H1 (cell line): ENCODE measurements around the gene BBC3. TPM values are rescaled to one million over a fixed set of nuclear protein-coding genes. Genes with fewer than 3 reads are reported as not detected.

ENCODE experiments used
- ASH2L ChIP-seq: fragments of 200-600, 300-600 bp; sonication (generic); IDR thresholded peaks from one replicate; pipeline ENCODE4 v1.7.1; 2017; ENCODE audit warnings: low read length
- CBX5 ChIP-seq: fragments of 300-800, 300-1000 bp; sonication (generic); IDR thresholded peaks from 2 replicates; pipeline ENCODE4 v1.7.1; 2016; ENCODE audit warnings: antibody characterized with exemption, low read length, low read depth
- CHD1 ChIP-seq: IDR thresholded peaks from 2 replicates; pipeline ENCODE4 v1.6.1; 2012; ENCODE audit warnings: low read depth, low read length, improper control_type of control experiment
- CHD2 ChIP-seq: IDR thresholded peaks from 2 replicates; pipeline ENCODE4 v1.6.1; 2012; ENCODE audit warnings: low read length, improper control_type of control experiment
- CHD7 ChIP-seq: fragments of 300-600 bp; sonication (generic); IDR thresholded peaks from 2 replicates; pipeline ENCODE4 v1.7.1; 2012; ENCODE audit warnings: low read length, moderate library complexity, mild to moderate bottlenecking, inconsistent platforms; ENCODE audit not compliant: insufficient replicate concordance
- CTBP2 ChIP-seq: IDR thresholded peaks from 2 replicates; pipeline ENCODE4 v1.7.0; 2011; ENCODE audit warnings: borderline replicate concordance, mild to moderate bottlenecking, moderate library complexity, mixed read lengths, low read length; ENCODE audit not compliant: insufficient read depth, insufficient read length
- NANOG ChIP-seq: IDR thresholded peaks from 2 replicates; pipeline ENCODE4 v1.6.1; 2011; ENCODE audit warnings: low read length, low read depth, mild to moderate bottlenecking, inconsistent platforms; ENCODE audit not compliant: insufficient read depth, poor library complexity, severe bottlenecking
- POLR2A ChIP-seq, 2 experiments: IDR thresholded peaks; 1 replicate in 1 of 2; 2 replicates in 1 of 2; pipeline ENCODE4 v1.6.1; 2011; ENCODE audit warnings: low read depth in 2 of 2, low read length in 2 of 2, mild to moderate bottlenecking in 2 of 2; ENCODE audit errors: control extremely low read depth in 1 of 2
- TAF1 ChIP-seq: IDR thresholded peaks from 2 replicates; pipeline ENCODE4 v1.6.1; 2011; ENCODE audit warnings: mild to moderate bottlenecking, low read depth, low read length
- TAF7 ChIP-seq: optimal IDR thresholded peaks from 2 replicates; pipeline ENCODE3; 2011; ENCODE audit warnings: low read depth, mild to moderate bottlenecking, inconsistent platforms, low read length, moderate library complexity, borderline replicate concordance
- TBP ChIP-seq: IDR thresholded peaks from 2 replicates; pipeline ENCODE4 v1.6.1; 2011; ENCODE audit warnings: low read depth, low read length, improper control_type of control experiment
- polyA plus RNA-seq, 7 experiments: library from polyadenylated mRNA; depleted of rRNA in 3 of 7; stranded (reverse) in 5 of 7; unstranded in 2 of 7; fragments of >200 nt in 5 of 7; fragments of 200-250 nt in 2 of 7; gene quantifications; 1 replicate in 5 of 7; 2 replicates in 1 of 7; 4 replicates in 1 of 7; pipeline versions ENCODE4 v1.2.1 to v1.2.3, GENCODE V29; 2011 to 2013; ENCODE audit warnings: missing spikeins in 2 of 7, mixed read lengths in 2 of 7
- total RNA-seq: library from RNA; stranded (reverse); fragmentation: NEBNext Ultra II Directional; extraction: Animal tissue kit (Norgen Biotek cat#: 25700); gene quantifications from 2 replicates; pipeline ENCODE4 v1.2.1, GENCODE V29; 2021
- TF ChIP-seq, protein P1 (sequence below): IDR thresholded peaks from 2 replicates; pipeline ENCODE4 v1.6.1; 2011; ENCODE audit warnings: low read depth, mild to moderate bottlenecking, low read length; ENCODE audit not compliant: insufficient read depth

Gene BBC3
- total and polyA plus RNA-seq, 2 of the 8 experiments (the other 6 are each of a cell fraction or from before 2014, with no cell fraction given): 13.2 to 21.6 TPM

DNA sequence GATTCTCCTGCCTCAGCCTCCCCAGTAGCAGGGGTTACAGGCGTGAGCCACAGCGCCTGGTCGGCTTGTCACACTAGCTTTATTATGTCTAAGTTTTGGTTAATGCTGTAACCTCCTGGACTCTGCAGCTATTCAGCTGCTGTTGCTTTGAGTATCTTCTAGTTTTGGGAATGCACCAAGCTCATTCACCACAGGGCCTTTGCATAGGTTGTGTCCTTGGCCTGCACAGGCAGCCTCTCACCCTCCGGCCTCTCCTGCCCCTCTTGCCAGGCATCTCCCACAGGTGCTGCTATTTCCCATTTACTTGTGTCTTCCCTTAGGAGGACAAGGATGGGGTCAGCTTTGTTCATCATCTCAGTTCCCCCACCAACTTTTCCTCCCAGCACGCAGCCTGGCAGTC is 23.0 kb upstream of the BBC3 start (continued):
- no peak for TF ChIP-seq CHD7
- TF ChIP-seq CHD2: no peak
- TF ChIP-seq CBX5: no peak
- TF ChIP-seq CHD1: no peak
- TF ChIP-seq NANOG: no peak
- no peak for TF ChIP-seq CTBP2
- TF ChIP-seq POLR2A (IDR thresholded peaks at IDR 0.05; ENCODE audit: control extremely low read depth in 1 of 2, low read depth in 2 of 2, low read length in 2 of 2): no peak
- no peak for TF ChIP-seq TAF1
- TF ChIP-seq TBP: no peak
- TF ChIP-seq, protein P1, sequence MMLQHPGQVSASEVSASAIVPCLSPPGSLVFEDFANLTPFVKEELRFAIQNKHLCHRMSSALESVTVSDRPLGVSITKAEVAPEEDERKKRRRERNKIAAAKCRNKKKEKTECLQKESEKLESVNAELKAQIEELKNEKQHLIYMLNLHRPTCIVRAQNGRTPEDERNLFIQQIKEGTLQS: no peak
- no peak for TF ChIP-seq ASH2L
- TF ChIP-seq TAF7: no peak
